ENCODE results near the gene MAL. TPM values are rescaled to one million over a fixed set of nuclear protein-coding genes. Genes with fewer than 3 reads are reported as not detected.
A peak's percentile ranks its signal among the peaks of the same experiment; 100 is the strongest.

The MAL gene
- total and polyA plus RNA-seq, 2 of the 13 experiments (the other 11 are each of a cell fraction or from before 2014, with no cell fraction given): not detected

GRCh38 chr2:95076705-95077529 is 51.4 kb downstream of the MAL start (continued):
- TF ChIP-seq ZBTB40 (IDR thresholded peaks at IDR 0.05) (no peak), ZBTB40 (CRISPR knock-in tag; IDR thresholded peaks at IDR 0.05) (no peak), HIVEP1 (CRISPR knock-in tag; IDR thresholded peaks at IDR 0.05) (peak; percentile 78; the same call in 1 of the 2 replicates), ETV5 (CRISPR knock-in tag; IDR thresholded peaks at IDR 0.05; ENCODE audit: borderline replicate concordance) (no peak), ZNF639 (CRISPR knock-in tag; conservative IDR thresholded peaks at IDR 0.05) (0 out of 2 replicates have a peak, but pooled peaks have one; percentile 5), ZHX1 (CRISPR knock-in tag; IDR thresholded peaks at IDR 0.05; ENCODE audit: low read depth) (0 out of 2 replicates have a peak, but pooled peaks have one; percentile 45), ZNF513 (CRISPR knock-in tag; conservative IDR thresholded peaks at IDR 0.05) (no peak), AHR (CRISPR knock-in tag; IDR thresholded peaks at IDR 0.05) (0 out of 2 replicates have a peak, but pooled peaks have one; percentile 41), JUND (CRISPR knock-in tag; IDR thresholded peaks at IDR 0.05) (no peak)

Measured in HepG2 (cell line).